Ramos (cell line): ENCODE results near the gene PLPP3.

ENCODE experiments used
- in situ Hi-C: fragments of 300-500 bp; cut with MboI; formaldehyde crosslinking; loops from one replicate; pipeline ENCODE4 v1.14.3; 2022; ENCODE audit warnings: low sequenced_read_pairs; ENCODE audit not compliant: unreplicated experiment

PLPP3 gene

GRCh38 chr1:56577406-56578137, 1.8 kb downstream of the PLPP3 start:
- in situ Hi-C loops: loop anchor here (25.0 kb wide), 1 partner anchor 1190 kb away; no protein-coding TSS in a partner anchor

GRCh38 chr1:56576880-56577405, 2.4 kb downstream of the PLPP3 start:
- in situ Hi-C loops: loop anchor here (25.0 kb wide), 1 partner anchor 1190 kb away; no protein-coding TSS in a partner anchor

- in situ Hi-C loops: loop anchor here (25.0 kb wide), 1 partner anchor 1189 kb away; no protein-coding TSS in a partner anchor
Measured at GRCh38 chr1:56575865-56576264, 3.5 kb downstream of the PLPP3 start.

- in situ Hi-C loops: loop anchor here (25.0 kb wide), 1 partner anchor 1187 kb away; no protein-coding TSS in a partner anchor
Measured at GRCh38 chr1:56574794-56575193, 4.6 kb downstream of the PLPP3 start.

GRCh38 chr1:56573311-56573710, 6.1 kb downstream of the PLPP3 start:
- in situ Hi-C loops: no loop called here

GRCh38 chr1:56572334-56573050, 6.9 kb downstream of the PLPP3 start:
- in situ Hi-C loops: no loop called here

- in situ Hi-C loops: no loop called here
Measured at GRCh38 chr1:56571448-56571847, 7.9 kb downstream of the PLPP3 start.

- in situ Hi-C loops: no loop called here
Measured at GRCh38 chr1:56570924-56571372, 8.4 kb downstream of the PLPP3 start.

- in situ Hi-C loops: no loop called here
Measured at GRCh38 chr1:56569661-56570060, 9.7 kb downstream of the PLPP3 start.

- in situ Hi-C loops: no loop called here
Measured at GRCh38 chr1:56566994-56567393, 12.4 kb downstream of the PLPP3 start.

- in situ Hi-C loops: no loop called here
Measured at GRCh38 chr1:56566061-56566744, 13.2 kb downstream of the PLPP3 start.

- in situ Hi-C loops: no loop called here
Measured at GRCh38 chr1:56564615-56565014, 14.7 kb downstream of the PLPP3 start.

- in situ Hi-C loops: no loop called here
Measured at GRCh38 chr1:56563568-56563967, 15.8 kb downstream of the PLPP3 start.

GRCh38 chr1:56562891-56563452, 16.4 kb downstream of the PLPP3 start:
- in situ Hi-C loops: no loop called here

- in situ Hi-C loops: no loop called here
Measured at GRCh38 chr1:56561227-56562019, 17.9 kb downstream of the PLPP3 start.

- in situ Hi-C loops: no loop called here
Measured at GRCh38 chr1:56557746-56558145, 21.6 kb downstream of the PLPP3 start.

- in situ Hi-C loops: no loop called here
Measured at GRCh38 chr1:56555448-56555847, 23.9 kb downstream of the PLPP3 start.

- in situ Hi-C loops: no loop called here
Measured at GRCh38 chr1:56553046-56553445, 26.3 kb downstream of the PLPP3 start.

- in situ Hi-C loops: no loop called here
Measured at GRCh38 chr1:56552349-56552748, 27.0 kb downstream of the PLPP3 start.
